ENCODE results near the gene MAPKAPK3. TPM values are rescaled to one million over a fixed set of nuclear protein-coding genes. Genes with fewer than 3 reads are reported as not detected.

Gene MAPKAPK3
- total RNA-seq, 2 donors from 2014 or later, result 23.6 to 29.3 TPM

GRCh38 chr3:50651920-50652529 is 35.1 kb downstream of the MAPKAPK3 start:
- Histone ChIP-seq H3K27ac (no peak overlapping the region), H3K27me3 (no peaks in the 10 kb centered on the region), H3K4me1 (no peaks in the 10 kb centered on the region), H3K9me3 (no peaks in the 10 kb centered on the region), H3K4me3 (no peak overlapping the region), H3K36me3 (replicated peaks in 1 of 2; ENCODE audit: insufficient read depth in 1 of 2, low read depth in 2 of 2) (no peaks in the 10 kb centered on the region)
- TF ChIP-seq CTCF (IDR thresholded peaks at IDR 0.05) (no peak), POLR2A (IDR thresholded peaks at IDR 0.05) (no peak)
- no peak for ATAC-seq
- WGBS, 2 donors, result 50 to 68% methylated on average over 6 to 7 of the region's 7 CpGs
- intact Hi-C loops (cut with DNase I), result no loop called here
- peak in 1 of 4 donors; percentile 19 for DNase-seq

- no peaks in the 10 kb centered on the region for H3K27me3 ChIP-seq
- H3K9me3 ChIP-seq, result no peaks in the 10 kb centered on the region
- intact Hi-C loops (cut with DNase I), result no loop called here
- no peak for ATAC-seq
- peak; percentile 24 to 44 (median 32) for DNase-seq
- H3K27ac ChIP-seq, result no peak overlapping the region
- TF ChIP-seq POLR2A (IDR thresholded peaks at IDR 0.05) (no peak), CTCF (IDR thresholded peaks at IDR 0.05) (peak in 5 of 7 experiments; percentile 25 to 48 (median 44))
- H3K4me1 ChIP-seq, result no peaks in the 10 kb centered on the region
- WGBS, 2 donors, result 64 to 71% methylated on average over 2 of the region's 2 CpGs
- no peaks in the 10 kb centered on the region for H3K36me3 ChIP-seq (replicated peaks in 1 of 2; ENCODE audit: insufficient read depth in 1 of 2, low read depth in 2 of 2)
- H3K4me3 ChIP-seq, result no peak overlapping the region
Observed at GRCh38 chr3:50652709-50653108, 35.8 kb downstream of the MAPKAPK3 start.

GRCh38 chr3:50653937-50654595 is 37.1 kb downstream of the MAPKAPK3 start:
- ATAC-seq (no peak), DNase-seq (no peak)
- Histone ChIP-seq H3K4me1 (no peaks in the 10 kb centered on the region), H3K27ac (no peak overlapping the region), H3K27me3 (no peaks in the 10 kb centered on the region), H3K9me3 (no peaks in the 10 kb centered on the region), H3K4me3 (no peak overlapping the region), H3K36me3 (replicated peaks in 1 of 2; ENCODE audit: insufficient read depth in 1 of 2, low read depth in 2 of 2) (no peaks in the 10 kb centered on the region)
- WGBS, 2 donors, result 63 to 83% methylated on average over 3 of the region's 3 CpGs
- TF ChIP-seq POLR2A (IDR thresholded peaks at IDR 0.05) (no peak), CTCF (IDR thresholded peaks at IDR 0.05) (no peak)
- intact Hi-C loops (cut with DNase I), result no loop called here

GRCh38 chr3:50655009-50655830 is 38.3 kb downstream of the MAPKAPK3 start:
- Histone ChIP-seq H3K9me3 (no peaks in the 10 kb centered on the region), H3K27ac (no peak overlapping the region), H3K4me3 (no peak overlapping the region), H3K4me1 (no peaks in the 10 kb centered on the region), H3K36me3 (replicated peaks in 1 of 2; ENCODE audit: insufficient read depth in 1 of 2, low read depth in 2 of 2) (no peaks in the 10 kb centered on the region), H3K27me3 (no peaks in the 10 kb centered on the region)
- intact Hi-C loops (cut with DNase I), result no loop called here
- 36 to 68% methylated on average over 2 of the region's 3 CpGs for WGBS, 2 donors
- ATAC-seq (no peak), DNase-seq (no peak)
- TF ChIP-seq POLR2A (IDR thresholded peaks at IDR 0.05) (no peak), CTCF (IDR thresholded peaks at IDR 0.05) (no peak)

All from body of pancreas (tissue), 4 donors.